HFF-Myc (cell line): ENCODE measurements around the gene RASD1.

Experiments
- DNase-seq: peaks from one replicate; pipeline ENCODE4 v3.0.0-alpha.2; 2011; ENCODE audit warnings: low read depth; ENCODE audit errors: extremely low read depth
- H3K4me3 ChIP-seq: replicated peaks from 2 replicates; pipeline ENCODE4 v1.5.1; 2011; ENCODE audit warnings: low read depth, mild to moderate bottlenecking, control low read depth, low read length
- TF ChIP-seq, protein P1 (sequence below): IDR thresholded peaks from 2 replicates; pipeline ENCODE4 v1.5.1; 2012; ENCODE audit warnings: mild to moderate bottlenecking, low read depth, low read length, control low read depth; ENCODE audit errors: missing control alignments

The RASD1 gene

DNA sequence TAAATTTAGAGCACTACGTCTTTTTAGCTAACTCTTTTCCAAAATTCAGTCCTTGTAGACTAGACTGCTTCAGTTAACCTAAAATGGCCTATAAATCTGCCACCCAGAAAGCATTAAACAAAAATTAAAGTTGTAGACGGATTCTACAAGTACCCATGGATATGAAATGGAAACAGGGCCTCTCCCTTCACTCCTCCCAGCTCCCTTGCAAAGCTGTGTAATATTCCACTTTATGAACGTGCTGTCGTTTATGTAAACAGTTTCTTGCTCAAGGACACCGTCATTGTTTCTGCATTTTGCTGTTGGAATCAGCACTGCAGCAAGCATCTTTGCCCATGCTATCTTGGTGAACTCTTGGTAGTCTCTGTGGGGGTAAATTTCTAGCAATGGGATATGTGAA lies 14.3 kb downstream of the RASD1 start:
- TF ChIP-seq, protein P1, sequence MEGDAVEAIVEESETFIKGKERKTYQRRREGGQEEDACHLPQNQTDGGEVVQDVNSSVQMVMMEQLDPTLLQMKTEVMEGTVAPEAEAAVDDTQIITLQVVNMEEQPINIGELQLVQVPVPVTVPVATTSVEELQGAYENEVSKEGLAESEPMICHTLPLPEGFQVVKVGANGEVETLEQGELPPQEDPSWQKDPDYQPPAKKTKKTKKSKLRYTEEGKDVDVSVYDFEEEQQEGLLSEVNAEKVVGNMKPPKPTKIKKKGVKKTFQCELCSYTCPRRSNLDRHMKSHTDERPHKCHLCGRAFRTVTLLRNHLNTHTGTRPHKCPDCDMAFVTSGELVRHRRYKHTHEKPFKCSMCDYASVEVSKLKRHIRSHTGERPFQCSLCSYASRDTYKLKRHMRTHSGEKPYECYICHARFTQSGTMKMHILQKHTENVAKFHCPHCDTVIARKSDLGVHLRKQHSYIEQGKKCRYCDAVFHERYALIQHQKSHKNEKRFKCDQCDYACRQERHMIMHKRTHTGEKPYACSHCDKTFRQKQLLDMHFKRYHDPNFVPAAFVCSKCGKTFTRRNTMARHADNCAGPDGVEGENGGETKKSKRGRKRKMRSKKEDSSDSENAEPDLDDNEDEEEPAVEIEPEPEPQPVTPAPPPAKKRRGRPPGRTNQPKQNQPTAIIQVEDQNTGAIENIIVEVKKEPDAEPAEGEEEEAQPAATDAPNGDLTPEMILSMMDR = no peak
- H3K4me3 ChIP-seq = no peak overlapping the region
- no peak for DNase-seq

DNA sequence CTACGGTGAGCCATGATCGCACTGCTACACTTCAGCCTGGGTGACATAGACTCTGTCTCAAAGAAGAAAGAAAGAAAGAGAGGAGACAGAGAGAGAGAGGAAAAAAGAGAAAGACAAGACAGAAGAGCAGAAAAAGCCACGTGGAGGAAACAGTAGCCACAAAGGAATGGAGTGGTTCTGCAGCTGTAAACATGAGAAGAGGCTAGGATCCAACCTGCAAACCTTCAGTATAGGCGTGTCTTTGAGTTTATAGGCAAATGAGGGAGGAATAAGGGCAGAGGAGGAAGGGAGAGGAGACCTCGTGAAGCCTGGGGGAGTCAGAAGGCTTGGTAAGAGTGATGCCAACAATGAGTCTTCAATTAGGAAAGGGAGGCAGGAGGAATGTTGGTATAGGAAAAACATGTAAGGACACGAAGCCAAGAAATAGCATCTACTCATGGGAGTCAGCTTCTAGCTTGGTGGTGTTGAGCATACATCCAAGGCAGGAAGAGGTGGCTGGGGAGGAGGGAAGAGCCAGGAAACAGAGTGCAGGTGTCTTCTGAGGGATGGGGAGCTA lies 15.5 kb downstream of the RASD1 start:
- DNase-seq = no peak
- TF ChIP-seq, protein P1 = no peak
- H3K4me3 ChIP-seq = no peak overlapping the region

DNA sequence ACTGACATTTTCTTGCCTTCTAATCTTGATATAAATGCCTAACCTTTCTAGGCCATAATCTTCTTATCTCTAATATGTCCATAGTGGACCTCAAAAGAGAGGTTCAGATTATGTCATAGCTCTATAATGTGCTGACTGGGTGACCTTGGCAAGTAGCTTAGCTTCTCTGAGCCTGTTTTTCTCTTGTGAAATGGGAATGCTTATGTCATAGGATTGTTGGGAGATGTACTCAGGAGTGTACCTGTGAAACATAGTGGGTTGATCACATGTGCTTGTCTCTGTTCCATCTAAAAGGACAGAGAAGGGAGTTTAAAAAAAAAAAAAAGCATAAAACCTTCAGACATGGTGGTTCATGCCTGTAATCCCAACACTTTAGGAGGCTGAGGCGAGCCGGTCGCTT lies 17.0 kb downstream of the RASD1 start:
- no peak overlapping the region for H3K4me3 ChIP-seq
- no peak for DNase-seq
- TF ChIP-seq, protein P1 = no peak

DNA sequence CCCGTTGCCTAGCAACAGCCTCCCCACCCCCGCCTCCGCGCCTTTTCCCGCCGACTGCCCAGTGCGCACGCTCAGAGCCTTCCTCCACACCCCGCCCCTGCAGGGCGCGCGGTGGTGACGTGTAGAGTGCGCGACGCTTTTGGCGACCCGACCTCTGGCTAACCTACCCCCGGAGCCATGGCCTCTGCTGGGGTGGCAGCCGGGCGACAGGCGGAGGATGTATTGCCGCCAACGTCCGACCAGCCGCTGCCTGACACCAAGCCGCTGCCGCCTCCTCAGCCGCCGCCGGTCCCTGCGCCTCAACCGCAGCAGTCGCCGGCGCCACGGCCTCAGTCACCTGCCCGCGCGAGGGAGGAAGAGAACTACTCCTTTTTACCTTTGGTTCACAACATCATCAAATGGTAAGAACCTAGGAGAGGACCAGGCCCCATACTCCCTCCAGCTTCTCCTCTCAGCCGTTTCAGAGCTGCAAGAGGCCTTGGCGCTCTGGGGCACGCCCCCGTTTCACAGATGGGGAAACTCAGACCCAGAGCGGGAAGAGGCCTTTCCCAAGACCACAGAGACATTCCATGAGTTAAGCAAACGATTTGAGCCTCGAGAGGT lies 19.2 kb downstream of the RASD1 start, which contains the start of gene MED9:
TSS of gene MED9 (plus strand) at position 136 of the 603 bp plus-strand sequence. CDS start at position 178, 42 bp downstream.
- TF ChIP-seq, protein P1 = no peak
- peak within 1 kb of the TSS; percentile 72 for H3K4me3 ChIP-seq
- DNase-seq = peak; percentile 66

DNA sequence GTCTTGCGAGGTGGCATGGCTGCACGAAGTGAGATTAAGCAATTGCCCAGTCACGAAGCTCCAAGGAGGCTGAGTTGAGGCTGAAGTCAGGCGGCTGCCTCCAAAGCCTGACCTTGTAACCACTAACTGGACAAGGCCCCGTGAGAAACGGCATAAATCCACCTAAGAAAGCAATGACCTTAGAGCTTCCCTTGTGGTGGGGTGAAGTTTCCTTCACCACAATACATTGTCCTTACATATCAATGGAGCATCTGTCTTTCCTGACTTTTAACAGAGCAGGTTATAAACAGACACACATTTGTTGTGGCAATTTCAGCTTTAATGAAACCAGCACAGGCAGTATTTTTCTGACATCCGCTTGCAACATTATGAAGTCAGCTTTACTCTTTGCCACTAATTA lies 21.9 kb downstream of the RASD1 start:
- H3K4me3 ChIP-seq = no peak overlapping the region

DNA sequence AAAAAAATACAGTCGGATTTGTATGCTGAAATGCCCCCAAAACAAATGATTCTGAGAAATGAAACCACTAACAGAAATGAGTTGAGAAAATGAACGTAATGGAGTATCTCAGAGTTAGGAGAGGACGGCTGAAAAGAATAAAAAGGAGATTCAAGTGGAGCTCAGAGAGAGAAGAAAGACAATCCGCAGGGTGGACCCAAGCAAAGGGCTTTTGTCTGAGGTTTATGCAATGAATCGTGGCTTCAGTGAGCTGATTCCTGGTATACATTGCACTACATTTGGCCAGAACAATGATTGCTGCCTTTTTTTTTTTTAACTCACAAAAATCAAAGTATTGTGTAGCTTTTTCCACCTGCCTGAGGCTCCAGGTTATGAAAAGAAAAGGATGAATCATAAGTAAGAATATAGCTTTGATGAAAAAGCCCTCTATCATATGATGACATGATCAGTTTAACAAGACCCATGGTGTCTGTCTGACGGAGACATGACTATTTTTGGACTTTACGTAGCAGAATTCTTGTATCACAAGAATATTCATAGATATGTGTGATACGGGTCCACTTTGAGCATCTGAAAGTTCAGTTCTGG lies 23.8 kb downstream of the RASD1 start:
- DNase-seq = no peak
- H3K4me3 ChIP-seq = no peak overlapping the region
- TF ChIP-seq, protein P1 = no peak

More for the DNA sequence above, 21.9 kb downstream of the RASD1 start:
- no peak for DNase-seq
- TF ChIP-seq, protein P1 = no peak

DNA sequence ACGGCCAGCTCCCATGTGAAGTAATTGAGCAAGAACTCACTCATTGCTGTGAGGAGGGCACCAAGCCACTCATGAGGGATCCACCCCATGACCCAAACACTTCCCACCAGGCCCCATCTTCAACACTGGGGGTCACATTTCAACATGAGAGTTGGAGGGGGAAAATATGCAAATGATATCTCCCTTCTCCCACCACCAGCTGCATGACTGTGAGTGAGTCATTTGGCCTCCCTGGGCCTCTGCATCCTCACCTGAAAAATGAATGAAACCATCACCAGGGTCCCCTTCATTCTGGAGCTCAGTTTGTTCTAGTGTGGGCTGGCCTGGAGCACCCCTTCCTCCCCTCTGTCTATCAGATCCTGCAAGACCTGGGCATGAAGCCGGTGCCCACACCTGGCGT lies 26.2 kb downstream of the RASD1 start:
- TF ChIP-seq, protein P1 = no peak
- no peak for DNase-seq
- no peak overlapping the region for H3K4me3 ChIP-seq
